GM12865 (cell line): ENCODE measurements around the gene RPH3AL.

Experiments
- DNase-seq: peaks from one replicate; pipeline ENCODE4 v3.0.0; 2010; ENCODE audit warnings: low read depth
- H3K4me3 ChIP-seq: 2 replicates; pipeline ENCODE4 v1.5.1; 2011; ENCODE audit warnings: mild to moderate bottlenecking, low read depth, low read length, control low read depth
- CTCF ChIP-seq: IDR thresholded peaks from 2 replicates; pipeline ENCODE4 v1.5.1; 2011; ENCODE audit warnings: low read length, control low read depth, low read depth, inconsistent platforms; ENCODE audit not compliant: insufficient read depth; ENCODE audit errors: missing control alignments

RPH3AL gene

GRCh38 chr17:260031-260791 lies 92.4 kb downstream of the RPH3AL start:
- no peak overlapping the region for H3K4me3 ChIP-seq
- no peak for TF ChIP-seq CTCF
- DNase-seq, result no peak

GRCh38 chr17:259341-259976 lies 93.1 kb downstream of the RPH3AL start:
- no peak overlapping the region for H3K4me3 ChIP-seq
- TF ChIP-seq CTCF, result no peak

GRCh38 chr17:258906-259305 lies 93.7 kb downstream of the RPH3AL start:
- no peak for TF ChIP-seq CTCF
- no peak overlapping the region for H3K4me3 ChIP-seq
- DNase-seq, result no peak

More at GRCh38 chr17:259341-259976, 93.1 kb downstream of the RPH3AL start:
- no peak for DNase-seq

- TF ChIP-seq CTCF, result no peak
- H3K4me3 ChIP-seq, result no peak overlapping the region
- no peak for DNase-seq
Observed at GRCh38 chr17:258045-258734, 94.4 kb downstream of the RPH3AL start.

GRCh38 chr17:253091-253846 lies 99.3 kb downstream of the RPH3AL start:
- no peak for DNase-seq
- TF ChIP-seq CTCF, result no peak
- H3K4me3 ChIP-seq, result no peak overlapping the region

- H3K4me3 ChIP-seq, result no peak overlapping the region
- TF ChIP-seq CTCF, result no peak
- no peak for DNase-seq
Observed at GRCh38 chr17:252456-252855, 100.2 kb downstream of the RPH3AL start.
